Endothelial cell of umbilical vein (primary cell): Measurements from ENCODE around the gene TNN. TPM values are rescaled to one million over a fixed set of nuclear protein-coding genes. Genes with fewer than 3 reads are reported as not detected.

ENCODE experiments used
- BruUV-seq: library from RNA; stranded (reverse); fragments of 400-500 nt; replicated peaks from 2 replicates; lab custom pipeline; 2021; lab: Mats Ljungman, UMichigan
- CTCF ChIA-PET: fragments of 300-600, 350-600 bp; sonication (Branson Sonifier 250); formaldehyde crosslinking; loops from one replicate; lab custom pipeline; 2021; ENCODE audit warnings: antibody characterized with exemption, inconsistent platforms; lab: Charles Lee
- POLR2A ChIA-PET: fragments of 300-600, 350-600 bp; sonication (Branson Sonifier 250); formaldehyde crosslinking; loops from one replicate; lab custom pipeline; 2021; ENCODE audit warnings: antibody characterized with exemption, inconsistent platforms; lab: Charles Lee
- DNase-seq: peaks from one replicate; pipeline ENCODE4 v3.0.0-alpha.2; 2011; ENCODE audit warnings: low read depth, low spot score
- FAIRE-seq: peaks from 2 replicates; lab custom pipeline; 2011; peaks lifted over from hg19 to GRCh38; lab: Jason Lieb, UNC
- H2AFZ ChIP-seq: 2 replicates; pipeline ENCODE4 v1.6.0; 2012; ENCODE audit warnings: low read depth, low read length, control low read depth, inconsistent platforms
- H3K27ac ChIP-seq: 2 replicates; pipeline ENCODE4 v1.5.1; 2011; ENCODE audit warnings: low read depth, mild to moderate bottlenecking, control low read depth, low read length, moderate library complexity; ENCODE audit not compliant: insufficient read depth
- H3K27me3 ChIP-seq, 2 experiments: 2 replicates each; pipeline versions ENCODE4 v1.6.0 to v1.6.1; 2011; ENCODE audit warnings: low read length in 2 of 2, mixed read lengths in 1 of 2; ENCODE audit not compliant: control insufficient read depth in 2 of 2, insufficient read depth in 2 of 2
- H3K36me3 ChIP-seq, 2 experiments: 2 replicates in 1 of 2; 3 replicates in 1 of 2; pipeline ENCODE4 v1.5.1; 2011; ENCODE audit warnings: low read length in 2 of 2, mild to moderate bottlenecking in 1 of 2, moderate library complexity in 1 of 2; ENCODE audit not compliant: control insufficient read depth in 2 of 2, insufficient read depth in 2 of 2; ENCODE audit errors: extremely low read depth in 1 of 2
- H3K4me1 ChIP-seq: 3 replicates; pipeline ENCODE4 v1.5.1; 2011; ENCODE audit warnings: mild to moderate bottlenecking, low read length; ENCODE audit not compliant: control insufficient read depth, insufficient read depth; ENCODE audit errors: extremely low read depth
- H3K4me2 ChIP-seq: 2 replicates; pipeline ENCODE4 v1.6.1; 2011; ENCODE audit warnings: low read length, control low read depth, mixed read lengths; ENCODE audit not compliant: insufficient read depth
- H3K4me3 ChIP-seq, 3 experiments: fragments of 200-600 bp in 1 of 3; sonication (generic), shearing (Covaris generic) in 1 of 3; replicated peaks in 1 of 3; 2 replicates each; pipeline ENCODE4 v1.5.1; 2011 to 2016; ENCODE audit warnings: control low read depth in 3 of 3, low read length in 3 of 3, mild to moderate bottlenecking in 2 of 3, inconsistent platforms in 1 of 3, low read depth in 1 of 3, moderate library complexity in 1 of 3; ENCODE audit not compliant: insufficient read depth in 1 of 3
- H3K79me2 ChIP-seq: 2 replicates; pipeline ENCODE4 v1.6.0; 2012; ENCODE audit warnings: low read length, inconsistent platforms; ENCODE audit not compliant: control insufficient read depth, insufficient read depth
- H3K9ac ChIP-seq: replicated peaks from 2 replicates; pipeline ENCODE3; 2011; ENCODE audit warnings: low read length, control low read depth; ENCODE audit not compliant: insufficient read depth; ENCODE audit errors: extremely low read depth
- H3K9me1 ChIP-seq: replicated peaks from 3 replicates; pipeline ENCODE4 v1.6.0; 2011; ENCODE audit warnings: mild to moderate bottlenecking, low read length; ENCODE audit not compliant: control insufficient read depth, insufficient read depth; ENCODE audit errors: extremely low read depth
- H3K9me3 ChIP-seq: replicated peaks from 2 replicates; pipeline ENCODE4 v1.5.1; 2012; ENCODE audit warnings: low read length, inconsistent platforms; ENCODE audit not compliant: control insufficient read depth, insufficient read depth
- H4K20me1 ChIP-seq: replicated peaks from 2 replicates; pipeline ENCODE3; 2011; ENCODE audit warnings: mild to moderate bottlenecking, low read length; ENCODE audit not compliant: control insufficient read depth, insufficient read depth; ENCODE audit errors: extremely low read depth
- CTCF ChIP-seq, 2 donors: IDR thresholded peaks; 1 replicate in 1 of 2; 2 replicates in 1 of 2; pipeline ENCODE4 v1.5.1; 2011; ENCODE audit warnings: low read length in 2 of 2, mild to moderate bottlenecking in 2 of 2, moderate library complexity in 2 of 2, control low read depth in 1 of 2, inconsistent platforms in 1 of 2, low read depth in 1 of 2; ENCODE audit not compliant: insufficient read depth in 1 of 2; ENCODE audit errors: extremely low read depth in 1 of 2
- EZH2 ChIP-seq: IDR thresholded peaks from 2 replicates; pipeline ENCODE4 v1.6.1; 2012; ENCODE audit warnings: borderline replicate concordance, low read depth, mild to moderate bottlenecking, moderate library complexity, low read length, inconsistent platforms; ENCODE audit not compliant: severe bottlenecking
- FOS ChIP-seq: IDR thresholded peaks from 2 replicates; pipeline ENCODE4 v1.6.1; 2011; ENCODE audit warnings: mild to moderate bottlenecking, low read length, moderate library complexity, borderline replicate concordance; ENCODE audit not compliant: insufficient read depth
- GATA2 ChIP-seq: IDR thresholded peaks from 2 replicates; pipeline ENCODE4 v1.7.0; 2011; ENCODE audit warnings: low read depth, mild to moderate bottlenecking, moderate library complexity, mixed read lengths, low read length; ENCODE audit not compliant: insufficient read length, insufficient read depth
- JUN ChIP-seq: IDR thresholded peaks from 2 replicates; pipeline ENCODE4 v1.6.1; 2011; ENCODE audit warnings: borderline replicate concordance, low read depth; ENCODE audit not compliant: insufficient read length, insufficient read depth
- MYC ChIP-seq: IDR thresholded peaks from one replicate; pipeline ENCODE4 v1.6.1; 2011; ENCODE audit warnings: mild to moderate bottlenecking, low read depth, low read length
- POLR2A ChIP-seq: IDR thresholded peaks from 2 replicates; pipeline ENCODE4 v1.6.1; 2012; ENCODE audit warnings: low read depth, mild to moderate bottlenecking, control low read depth, low read length
- POLR2AphosphoS5 ChIP-seq: IDR thresholded peaks from 2 replicates; pipeline ENCODE4 v1.6.1; 2012; ENCODE audit warnings: low read depth, mild to moderate bottlenecking, control low read depth, low read length, moderate library complexity; ENCODE audit not compliant: insufficient read depth
- dilution Hi-C: fragments of 300-500 bp; cut with MboI; formaldehyde crosslinking; loops from one replicate; pipeline ENCODE4 v1.15.0; 2019; ENCODE audit warnings: low sequenced_read_pairs; ENCODE audit not compliant: extremely low pct_ligation_motif_present
- intact Hi-C: fragments of 100-400 bp; cut with micrococcal nuclease; formaldehyde crosslinking; loops from one replicate; pipeline ENCODE4 v1.10.0; 2022
- polyA plus RNA-seq, 4 experiments: library from polyadenylated mRNA; depleted of rRNA in 3 of 4; stranded (reverse) in 3 of 4; unstranded in 1 of 4; fragments of >200 nt; gene quantifications; 2 replicates each; pipeline versions ENCODE4 v1.2.1 to v1.2.3, GENCODE V29; 2011 to 2012; ENCODE audit warnings: missing spikeins in 1 of 4
- total RNA-seq: library from RNA; stranded (reverse); gene quantifications from 2 replicates; pipeline ENCODE4 v1.2.3, GENCODE V29; 2021
- TF ChIP-seq, protein P1 (sequence below): IDR thresholded peaks from 2 replicates; pipeline ENCODE4 v1.6.1; 2011; ENCODE audit not compliant: insufficient read depth, insufficient read length

TNN gene
- total and polyA plus RNA-seq, 2 donors (not counting 3 experiments of a cell fraction or from before 2014, with no cell fraction given) = not detected

GRCh38 chr1:175073061-175073460 is 5.4 kb downstream of the TNN start:
- TF ChIP-seq POLR2AphosphoS5 = no peak
- TF ChIP-seq, protein P1, sequence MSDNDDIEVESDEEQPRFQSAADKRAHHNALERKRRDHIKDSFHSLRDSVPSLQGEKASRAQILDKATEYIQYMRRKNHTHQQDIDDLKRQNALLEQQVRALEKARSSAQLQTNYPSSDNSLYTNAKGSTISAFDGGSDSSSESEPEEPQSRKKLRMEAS = no peak
- TF ChIP-seq GATA2 = no peak
- TF ChIP-seq POLR2A = no peak
- TF ChIP-seq MYC = no peak
- no peak for TF ChIP-seq EZH2
- TF ChIP-seq FOS = no peak
- TF ChIP-seq CTCF (IDR thresholded peaks at IDR 0.05; ENCODE audit: extremely low read depth in 1 of 2, insufficient read depth in 1 of 2, low read depth in 1 of 2, low read length in 2 of 2) = no peak
- TF ChIP-seq JUN = no peak
- no peak overlapping the region for H3K9ac ChIP-seq
- H2AFZ ChIP-seq = no peak overlapping the region
- no peaks in the 10 kb centered on the region for H3K27me3 ChIP-seq
- BruUV-seq = no TSS peak
- dilution Hi-C loops (no loop called here), intact Hi-C loops (no loop called here)
- ChIA-PET POLR2A (no interaction called here), CTCF (interaction anchor here (0.8 kb wide), 1 partner anchor 52 kb away, joined by 3 read pairs; no protein-coding TSS in a partner anchor)
- no peaks in the 10 kb centered on the region for H3K79me2 ChIP-seq
- H3K4me1 ChIP-seq = peaks cover 4% of the 10 kb centered on the region
- H3K36me3 ChIP-seq = no peaks in the 10 kb centered on the region
- H3K9me1 ChIP-seq = no peaks in the 10 kb centered on the region
- no peak overlapping the region for H3K27ac ChIP-seq
- no peaks in the 10 kb centered on the region for H3K9me3 ChIP-seq
- no peak overlapping the region for H3K4me3 ChIP-seq
- FAIRE-seq (no peak), DNase-seq (no peak)
- H3K4me2 ChIP-seq = no peak overlapping the region
- H4K20me1 ChIP-seq = no peaks in the 10 kb centered on the region
